ENCODE measurements around the gene SLC6A12.
A peak's percentile ranks its signal among the peaks of the same experiment; 100 is the strongest.

SLC6A12 gene

DNA sequence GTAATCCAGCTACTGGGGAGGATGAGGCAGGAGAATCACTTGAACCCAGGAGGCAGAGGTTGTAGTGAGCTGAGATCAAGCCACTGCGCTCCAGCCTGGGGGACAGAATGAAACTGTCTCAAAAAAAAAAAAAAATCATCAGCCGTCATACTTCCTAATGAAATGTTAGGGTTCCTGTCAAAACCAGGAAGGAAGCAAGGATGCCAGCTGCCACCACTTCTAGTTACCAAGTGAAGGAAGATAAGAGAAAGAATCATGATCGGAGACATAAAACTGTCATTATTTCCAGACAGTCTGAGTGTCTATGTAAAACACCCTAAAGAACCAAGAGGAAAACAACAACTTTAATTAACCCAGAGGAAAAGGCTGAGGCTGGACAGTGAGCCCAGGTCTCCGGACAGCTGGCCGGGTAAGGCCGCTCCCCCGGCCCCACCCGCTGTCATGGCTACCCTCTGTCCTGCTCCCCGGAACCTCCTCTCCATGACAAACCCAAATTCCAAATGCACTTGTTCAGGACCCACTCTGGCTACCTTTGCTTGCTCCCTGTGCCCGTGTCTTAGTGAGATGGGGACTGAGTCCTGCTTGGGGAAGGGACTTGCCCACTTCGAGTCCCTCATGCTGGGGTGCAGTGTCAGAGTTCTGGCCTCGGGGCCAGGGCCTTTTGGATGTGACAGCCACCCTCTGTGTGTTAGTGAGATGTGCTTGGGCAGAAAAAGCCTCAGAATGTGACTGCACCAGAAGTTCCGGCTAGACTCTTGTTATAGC, 29.0 kb downstream of the SLC6A12 start:
- Histone ChIP-seq H4K8ac (ENCODE audit: low read depth, low read length) (no peak overlapping the region), H3K27ac (replicated peaks; ENCODE audit: low read length) (no peak overlapping the region), H3K14ac (ENCODE audit: low read length) (no peak overlapping the region), H3K27me3 (ENCODE audit: control insufficient read depth in 3 of 3, insufficient read depth in 3 of 3, low read depth in 1 of 3, low read length in 3 of 3) (peaks cover 0 to 23% (median 4%) of the 10 kb centered on the region in 3 experiments), H2AK5ac (ENCODE audit: low read depth, low read length) (peak overlapping the region; percentile 0), H3K23ac (ENCODE audit: low read depth, low read length, poor library complexity) (no peak overlapping the region), H2AFZ (ENCODE audit: low read length) (no peak overlapping the region), H3K4me1 (ENCODE audit: control insufficient read depth in 2 of 2, insufficient read depth in 1 of 2, low read depth in 1 of 2, low read length in 2 of 2) (peaks cover 2 to 6% of the 10 kb centered on the region in 2 donors), H3K18ac (ENCODE audit: low read length) (peak overlapping the region; percentile 45), H3K79me1 (ENCODE audit: low read depth, low read length) (peaks cover 2% of the 10 kb centered on the region), H3K4ac (ENCODE audit: low read length) (no peak overlapping the region), H2BK15ac (ENCODE audit: low read length) (no peak overlapping the region), H3K4me2 (ENCODE audit: insufficient read depth, low read length, poor library complexity, severe bottlenecking) (no peak overlapping the region), H4K91ac (ENCODE audit: low read depth, low read length, poor library complexity) (no peak overlapping the region), H3K4me3 (ENCODE audit: low read length in 2 of 2) (no peak overlapping the region), H3K9ac (ENCODE audit: low read depth, low read length, poor library complexity) (peak overlapping the region; percentile 53), H2BK5ac (ENCODE audit: low read length) (peak overlapping the region; percentile 43), H2BK120ac (ENCODE audit: low read depth, low read length) (no peak overlapping the region), H2BK12ac (ENCODE audit: low read length) (no peak overlapping the region), H3K9me3 (replicated peaks in 1 of 2; ENCODE audit: control insufficient read depth in 2 of 2, insufficient read depth in 1 of 2, low read depth in 1 of 2, low read length in 2 of 2) (peaks cover 0 to 3% of the 10 kb centered on the region in 2 donors), H3K36me3 (replicated peaks in 1 of 2; ENCODE audit: control insufficient read depth in 2 of 2, insufficient read depth in 2 of 2, low read length in 2 of 2) (no peaks in the 10 kb centered on the region)
- no peak for DNase-seq (ENCODE audit: low spot score)
- no CpG with 5 or more reads among the region's 13 CpGs for WGBS, 2 donors (ENCODE audit: extremely low coverage in 2 of 2, insufficient read length in 2 of 2, insufficient replicate concordance in 1 of 2)

DNA sequence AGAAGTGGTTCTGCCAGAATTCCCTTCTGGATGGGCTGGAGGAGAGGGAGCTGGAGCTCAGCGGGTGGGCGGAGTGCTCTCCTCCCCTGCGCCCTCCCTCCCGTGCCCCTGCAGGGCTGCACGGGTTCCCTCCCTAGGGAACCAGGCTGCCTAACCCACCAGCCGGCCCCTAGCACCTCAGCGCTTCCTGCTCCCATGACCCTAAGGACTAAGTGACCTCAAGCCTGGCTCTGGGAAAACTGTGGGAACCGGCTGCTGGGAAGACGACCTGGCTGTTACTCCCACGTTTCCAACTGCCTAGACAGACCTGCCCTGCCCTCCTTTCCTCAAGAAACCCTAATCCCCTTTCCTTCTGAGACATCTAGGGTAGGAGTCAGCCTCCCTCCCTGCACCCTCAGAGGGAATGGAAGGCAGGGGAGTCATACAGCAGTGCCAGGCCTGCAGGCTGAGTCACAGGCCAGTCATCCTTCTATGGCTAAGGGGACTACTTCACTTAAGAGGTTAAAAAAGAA, 31.5 kb downstream of the SLC6A12 start:
- DNase-seq (ENCODE audit: low spot score), result no peak
- Histone ChIP-seq H3K27me3 (ENCODE audit: control insufficient read depth in 3 of 3, insufficient read depth in 3 of 3, low read depth in 1 of 3, low read length in 3 of 3) (peaks cover 0 to 17% (median 0%) of the 10 kb centered on the region in 3 experiments), H3K23ac (ENCODE audit: low read depth, low read length, poor library complexity) (peak overlapping the region; percentile 1), H2BK12ac (ENCODE audit: low read length) (no peak overlapping the region), H2BK5ac (ENCODE audit: low read length) (no peak overlapping the region), H3K18ac (ENCODE audit: low read length) (peak overlapping the region; percentile 68), H3K36me3 (replicated peaks in 1 of 2; ENCODE audit: control insufficient read depth in 2 of 2, insufficient read depth in 2 of 2, low read length in 2 of 2) (no peaks in the 10 kb centered on the region), H3K9me3 (replicated peaks in 1 of 2; ENCODE audit: control insufficient read depth in 2 of 2, insufficient read depth in 1 of 2, low read depth in 1 of 2, low read length in 2 of 2) (no peaks in the 10 kb centered on the region), H3K4ac (ENCODE audit: low read length) (no peak overlapping the region), H3K4me3 (ENCODE audit: low read length in 2 of 2) (no peak overlapping the region), H2BK15ac (ENCODE audit: low read length) (no peak overlapping the region), H2AK5ac (ENCODE audit: low read depth, low read length) (peak overlapping the region; percentile 17), H4K91ac (ENCODE audit: low read depth, low read length, poor library complexity) (no peak overlapping the region), H4K8ac (ENCODE audit: low read depth, low read length) (no peak overlapping the region), H3K14ac (ENCODE audit: low read length) (no peak overlapping the region), H3K4me2 (ENCODE audit: insufficient read depth, low read length, poor library complexity, severe bottlenecking) (no peak overlapping the region), H3K4me1 (ENCODE audit: control insufficient read depth in 2 of 2, insufficient read depth in 1 of 2, low read depth in 1 of 2, low read length in 2 of 2) (peaks cover 0 to 9% of the 10 kb centered on the region in 2 donors), H3K9ac (ENCODE audit: low read depth, low read length, poor library complexity) (no peak overlapping the region), H3K27ac (replicated peaks; ENCODE audit: low read length) (no peak overlapping the region), H3K79me1 (ENCODE audit: low read depth, low read length) (peaks cover 2% of the 10 kb centered on the region), H2AFZ (ENCODE audit: low read length) (no peak overlapping the region), H2BK120ac (ENCODE audit: low read depth, low read length) (no peak overlapping the region)
- WGBS, 2 donors (ENCODE audit: extremely low coverage in 2 of 2, insufficient read length in 2 of 2, insufficient replicate concordance in 1 of 2), result no CpG with 5 or more reads among the region's 10 CpGs

GRCh38 chr12:181921-182320, 32.0 kb downstream of the SLC6A12 start:
- no CpG with 5 or more reads among the region's 17 CpGs for WGBS, 2 donors (ENCODE audit: extremely low coverage in 2 of 2, insufficient read length in 2 of 2, insufficient replicate concordance in 1 of 2)

DNA sequence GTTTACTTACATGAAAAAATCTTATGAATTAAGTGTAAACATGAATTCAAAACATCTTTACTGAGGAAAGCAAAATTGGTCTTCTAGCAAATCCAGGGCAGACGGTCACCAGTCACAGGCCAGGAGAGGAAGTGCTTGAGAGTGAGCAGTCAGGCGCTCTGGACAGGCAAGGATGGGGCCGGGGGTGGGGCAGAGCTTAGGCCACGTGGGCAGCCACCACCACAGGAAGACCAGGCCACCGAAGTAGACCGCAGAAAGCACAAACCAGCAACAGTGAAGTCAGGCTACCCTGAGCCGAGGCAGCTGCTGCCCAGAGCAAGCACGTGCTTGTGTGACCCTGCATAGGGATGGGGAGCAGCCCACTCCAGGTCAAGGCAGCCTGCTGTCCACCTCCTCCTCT, 33.5 kb downstream of the SLC6A12 start:
- no peak overlapping the region for H2BK5ac ChIP-seq (ENCODE audit: low read length)
- H2BK120ac ChIP-seq (ENCODE audit: low read depth, low read length), result no peak overlapping the region
- H3K14ac ChIP-seq (ENCODE audit: low read length), result no peak overlapping the region
- WGBS, 2 donors (ENCODE audit: extremely low coverage in 2 of 2, insufficient read length in 2 of 2, insufficient replicate concordance in 1 of 2), result no CpG with 5 or more reads among the region's 8 CpGs
- peaks cover 0 to 11% of the 10 kb centered on the region in 2 donors for H3K4me1 ChIP-seq (ENCODE audit: control insufficient read depth in 2 of 2, insufficient read depth in 1 of 2, low read depth in 1 of 2, low read length in 2 of 2)
- peak overlapping the region; percentile 10 for H2BK15ac ChIP-seq (ENCODE audit: low read length)
- H3K9ac ChIP-seq (ENCODE audit: low read depth, low read length, poor library complexity), result no peak overlapping the region
- no peak overlapping the region for H3K4me3 ChIP-seq (ENCODE audit: low read length in 2 of 2)
- peaks cover 2% of the 10 kb centered on the region for H3K79me1 ChIP-seq (ENCODE audit: low read depth, low read length)
- no peak for DNase-seq (ENCODE audit: low spot score)
- no peak overlapping the region for H2AFZ ChIP-seq (ENCODE audit: low read length)
- H3K9me3 ChIP-seq (replicated peaks in 1 of 2; ENCODE audit: control insufficient read depth in 2 of 2, insufficient read depth in 1 of 2, low read depth in 1 of 2, low read length in 2 of 2), result no peaks in the 10 kb centered on the region
- peak overlapping the region; percentile 36 for H3K18ac ChIP-seq (ENCODE audit: low read length)
- peaks cover 0 to 15% (median 0%) of the 10 kb centered on the region in 3 experiments for H3K27me3 ChIP-seq (ENCODE audit: control insufficient read depth in 3 of 3, insufficient read depth in 3 of 3, low read depth in 1 of 3, low read length in 3 of 3)
- no peak overlapping the region for H2BK12ac ChIP-seq (ENCODE audit: low read length)
- H4K91ac ChIP-seq (ENCODE audit: low read depth, low read length, poor library complexity), result no peak overlapping the region
- no peaks in the 10 kb centered on the region for H3K36me3 ChIP-seq (replicated peaks in 1 of 2; ENCODE audit: control insufficient read depth in 2 of 2, insufficient read depth in 2 of 2, low read length in 2 of 2)
- no peak overlapping the region for H3K4ac ChIP-seq (ENCODE audit: low read length)
- peak overlapping the region; percentile 61 for H2AK5ac ChIP-seq (ENCODE audit: low read depth, low read length)
- H3K27ac ChIP-seq (replicated peaks; ENCODE audit: low read length), result no peak overlapping the region
- H4K8ac ChIP-seq (ENCODE audit: low read depth, low read length), result peak overlapping the region; percentile 59
- H3K4me2 ChIP-seq (ENCODE audit: insufficient read depth, low read length, poor library complexity, severe bottlenecking), result no peak overlapping the region
- no peak overlapping the region for H3K23ac ChIP-seq (ENCODE audit: low read depth, low read length, poor library complexity)

More at GRCh38 chr12:181921-182320, 32.0 kb downstream of the SLC6A12 start:
- peaks cover 0 to 9% of the 10 kb centered on the region in 2 donors for H3K4me1 ChIP-seq (ENCODE audit: control insufficient read depth in 2 of 2, insufficient read depth in 1 of 2, low read depth in 1 of 2, low read length in 2 of 2)
- no peaks in the 10 kb centered on the region for H3K36me3 ChIP-seq (replicated peaks in 1 of 2; ENCODE audit: control insufficient read depth in 2 of 2, insufficient read depth in 2 of 2, low read length in 2 of 2)
- H2AK5ac ChIP-seq (ENCODE audit: low read depth, low read length), result peak overlapping the region; percentile 47
- peak overlapping the region; percentile 25 for H3K14ac ChIP-seq (ENCODE audit: low read length)
- no peak overlapping the region for H2BK5ac ChIP-seq (ENCODE audit: low read length)
- H2BK15ac ChIP-seq (ENCODE audit: low read length), result no peak overlapping the region
- no peak overlapping the region for H4K8ac ChIP-seq (ENCODE audit: low read depth, low read length)
- H3K18ac ChIP-seq (ENCODE audit: low read length), result peak overlapping the region; percentile 68
- H3K4me2 ChIP-seq (ENCODE audit: insufficient read depth, low read length, poor library complexity, severe bottlenecking), result no peak overlapping the region
- no peak overlapping the region for H2BK12ac ChIP-seq (ENCODE audit: low read length)
- H3K9me3 ChIP-seq (replicated peaks in 1 of 2; ENCODE audit: control insufficient read depth in 2 of 2, insufficient read depth in 1 of 2, low read depth in 1 of 2, low read length in 2 of 2), result no peaks in the 10 kb centered on the region
- no peak overlapping the region for H3K4ac ChIP-seq (ENCODE audit: low read length)
- H3K79me1 ChIP-seq (ENCODE audit: low read depth, low read length), result peaks cover 2% of the 10 kb centered on the region
- H3K9ac ChIP-seq (ENCODE audit: low read depth, low read length, poor library complexity), result no peak overlapping the region
- no peak overlapping the region for H2AFZ ChIP-seq (ENCODE audit: low read length)
- no peak for DNase-seq (ENCODE audit: low spot score)
- no peak overlapping the region for H2BK120ac ChIP-seq (ENCODE audit: low read depth, low read length)
- peak overlapping the region; percentile 1 for H3K23ac ChIP-seq (ENCODE audit: low read depth, low read length, poor library complexity)
- H3K4me3 ChIP-seq (ENCODE audit: low read length in 2 of 2), result no peak overlapping the region
- H3K27ac ChIP-seq (replicated peaks; ENCODE audit: low read length), result no peak overlapping the region
- peaks cover 0 to 12% (median 0%) of the 10 kb centered on the region in 3 experiments for H3K27me3 ChIP-seq (ENCODE audit: control insufficient read depth in 3 of 3, insufficient read depth in 3 of 3, low read depth in 1 of 3, low read length in 3 of 3)
- no peak overlapping the region for H4K91ac ChIP-seq (ENCODE audit: low read depth, low read length, poor library complexity)

Measured in neuronal stem cell (in vitro differentiated cells).